ENCODE results near the gene NUF2. TPM values are rescaled to one million over a fixed set of nuclear protein-coding genes. Genes with fewer than 3 reads are reported as not detected.
"Not testable (repeated sequence)": the region's sequence is repeated elsewhere in the genome, so short reads cannot be mapped to it uniquely, and the experiment has no call there.

NUF2 gene
- polyA plus RNA-seq, 1 donor (not counting 4 experiments of a cell fraction or from before 2014, with no cell fraction given) = 10.6 TPM

- no peaks in the 10 kb centered on the region for H4K20me1 ChIP-seq (ENCODE audit: control insufficient read depth, extremely low read depth, insufficient read depth, low read length)
- no peaks in the 10 kb centered on the region for H3K27me3 ChIP-seq (ENCODE audit: control insufficient read depth, extremely low read depth, insufficient read depth, low read length)
- H3K9me3 ChIP-seq (ENCODE audit: control insufficient read depth, low read depth, low read length) = no peaks in the 10 kb centered on the region
- no peaks in the 10 kb centered on the region for H3K36me3 ChIP-seq (ENCODE audit: control insufficient read depth in 2 of 2, extremely low read depth in 1 of 2, insufficient read depth in 2 of 2, low read length in 2 of 2)
- TF ChIP-seq CTCF (optimal IDR thresholded peaks at IDR 0.05 in 1 of 3, IDR thresholded peaks at IDR 0.05 in 1 of 3, conservative IDR thresholded peaks at IDR 0.05 in 1 of 3; ENCODE audit: extremely low read depth in 1 of 3, insufficient read depth in 2 of 3, low read length in 3 of 3) (no peak), EZH2 (IDR thresholded peaks at IDR 0.05; ENCODE audit: low read length) (no peak)
- no peaks in the 10 kb centered on the region for H3K79me2 ChIP-seq (ENCODE audit: control insufficient read depth, insufficient read depth, low read length)
- dilution Hi-C loops (cut with MboI; ENCODE audit: extremely low pct_ligation_motif_present, low sequenced_read_pairs) = no loop called here
- no peak overlapping the region for H3K4me2 ChIP-seq (ENCODE audit: control insufficient read depth, extremely low read depth, insufficient read depth, low read depth, low read length)
- no peaks in the 10 kb centered on the region for H3K4me1 ChIP-seq (ENCODE audit: control insufficient read depth, extremely low read depth, insufficient read depth, low read length)
- DNase-seq (ENCODE audit: low read depth, low spot score) (no peak), FAIRE-seq (no peak)
- H3K27ac ChIP-seq (ENCODE audit: control insufficient read depth, insufficient read depth, low read length) = no peak overlapping the region
- no peak overlapping the region for H2AFZ ChIP-seq (ENCODE audit: control insufficient read depth, low read length)
- no peak overlapping the region for H3K9ac ChIP-seq (ENCODE audit: control insufficient read depth, extremely low read depth, insufficient read depth, low read length)
- H3K4me3 ChIP-seq (ENCODE audit: control insufficient read depth in 2 of 3, extremely low read depth in 1 of 3, insufficient read depth in 2 of 3, low read depth in 1 of 3, low read length in 3 of 3) = no peak overlapping the region
- H3K9me1 ChIP-seq (ENCODE audit: control insufficient read depth, extremely low read depth, insufficient read depth, low read length) = no peaks in the 10 kb centered on the region
These were observed 31.6 kb upstream of the NUF2 start for GRCh38 chr1:163290025-163290640.

- DNase-seq (ENCODE audit: low read depth, low spot score) = no peak
- no peaks in the 10 kb centered on the region for H3K36me3 ChIP-seq (ENCODE audit: control insufficient read depth in 2 of 2, extremely low read depth in 1 of 2, insufficient read depth in 2 of 2, low read length in 2 of 2)
- H3K27ac ChIP-seq (ENCODE audit: control insufficient read depth, insufficient read depth, low read length) = no peak overlapping the region
- FAIRE-seq = no peak
- H3K4me2 ChIP-seq (ENCODE audit: control insufficient read depth, extremely low read depth, insufficient read depth, low read depth, low read length) = no peak overlapping the region
- dilution Hi-C loops (cut with MboI; ENCODE audit: extremely low pct_ligation_motif_present, low sequenced_read_pairs) = no loop called here
- no peaks in the 10 kb centered on the region for H3K27me3 ChIP-seq (ENCODE audit: control insufficient read depth, extremely low read depth, insufficient read depth, low read length)
- no peaks in the 10 kb centered on the region for H3K79me2 ChIP-seq (ENCODE audit: control insufficient read depth, insufficient read depth, low read length)
- no peaks in the 10 kb centered on the region for H3K9me1 ChIP-seq (ENCODE audit: control insufficient read depth, extremely low read depth, insufficient read depth, low read length)
- no peaks in the 10 kb centered on the region for H3K9me3 ChIP-seq (ENCODE audit: control insufficient read depth, low read depth, low read length)
- no peak overlapping the region for H2AFZ ChIP-seq (ENCODE audit: control insufficient read depth, low read length)
- TF ChIP-seq EZH2 (IDR thresholded peaks at IDR 0.05; ENCODE audit: low read length) (no peak), CTCF (optimal IDR thresholded peaks at IDR 0.05 in 1 of 3, IDR thresholded peaks at IDR 0.05 in 1 of 3, conservative IDR thresholded peaks at IDR 0.05 in 1 of 3; ENCODE audit: extremely low read depth in 1 of 3, insufficient read depth in 2 of 3, low read length in 3 of 3) (no peak)
- H3K9ac ChIP-seq (ENCODE audit: control insufficient read depth, extremely low read depth, insufficient read depth, low read length) = no peak overlapping the region
- H4K20me1 ChIP-seq (ENCODE audit: control insufficient read depth, extremely low read depth, insufficient read depth, low read length) = no peaks in the 10 kb centered on the region
- H3K4me1 ChIP-seq (ENCODE audit: control insufficient read depth, extremely low read depth, insufficient read depth, low read length) = no peaks in the 10 kb centered on the region
- H3K4me3 ChIP-seq (ENCODE audit: control insufficient read depth in 2 of 3, extremely low read depth in 1 of 3, insufficient read depth in 2 of 3, low read depth in 1 of 3, low read length in 3 of 3) = no peak overlapping the region
These were observed 30.3 kb upstream of the NUF2 start for GRCh38 chr1:163291461-163291860.

GRCh38 chr1:163292153-163292552 lies 29.6 kb upstream of the NUF2 start:
- H3K79me2 ChIP-seq (ENCODE audit: control insufficient read depth, insufficient read depth, low read length); DNase-seq (ENCODE audit: low read depth, low spot score); H3K4me2 ChIP-seq (ENCODE audit: control insufficient read depth, extremely low read depth, insufficient read depth, low read depth, low read length); H3K4me3 ChIP-seq (ENCODE audit: control insufficient read depth in 2 of 3, extremely low read depth in 1 of 3, insufficient read depth in 2 of 3, low read depth in 1 of 3, low read length in 3 of 3); H3K27me3 ChIP-seq (ENCODE audit: control insufficient read depth, extremely low read depth, insufficient read depth, low read length); FAIRE-seq; H3K9ac ChIP-seq (ENCODE audit: control insufficient read depth, extremely low read depth, insufficient read depth, low read length); H3K36me3 ChIP-seq (ENCODE audit: control insufficient read depth in 2 of 2, extremely low read depth in 1 of 2, insufficient read depth in 2 of 2, low read length in 2 of 2); H4K20me1 ChIP-seq (ENCODE audit: control insufficient read depth, extremely low read depth, insufficient read depth, low read length); dilution Hi-C loops (cut with MboI; ENCODE audit: extremely low pct_ligation_motif_present, low sequenced_read_pairs); H3K27ac ChIP-seq (ENCODE audit: control insufficient read depth, insufficient read depth, low read length); H2AFZ ChIP-seq (ENCODE audit: control insufficient read depth, low read length); H3K9me1 ChIP-seq (ENCODE audit: control insufficient read depth, extremely low read depth, insufficient read depth, low read length); H3K4me1 ChIP-seq (ENCODE audit: control insufficient read depth, extremely low read depth, insufficient read depth, low read length); H3K9me3 ChIP-seq (ENCODE audit: control insufficient read depth, low read depth, low read length): not testable (repeated sequence)

- H3K27ac ChIP-seq (ENCODE audit: control insufficient read depth, insufficient read depth, low read length); H3K9me3 ChIP-seq (ENCODE audit: control insufficient read depth, low read depth, low read length); FAIRE-seq: not testable (repeated sequence)
These were observed 28.3 kb upstream of the NUF2 start for GRCh38 chr1:163293497-163293896.

More at GRCh38 chr1:163293497-163293896, 28.3 kb upstream of the NUF2 start:
- DNase-seq (ENCODE audit: low read depth, low spot score); H3K4me3 ChIP-seq (ENCODE audit: control insufficient read depth in 2 of 3, extremely low read depth in 1 of 3, insufficient read depth in 2 of 3, low read depth in 1 of 3, low read length in 3 of 3); H3K4me2 ChIP-seq (ENCODE audit: control insufficient read depth, extremely low read depth, insufficient read depth, low read depth, low read length); H3K36me3 ChIP-seq (ENCODE audit: control insufficient read depth in 2 of 2, extremely low read depth in 1 of 2, insufficient read depth in 2 of 2, low read length in 2 of 2); H3K27me3 ChIP-seq (ENCODE audit: control insufficient read depth, extremely low read depth, insufficient read depth, low read length); H2AFZ ChIP-seq (ENCODE audit: control insufficient read depth, low read length); H3K4me1 ChIP-seq (ENCODE audit: control insufficient read depth, extremely low read depth, insufficient read depth, low read length); H4K20me1 ChIP-seq (ENCODE audit: control insufficient read depth, extremely low read depth, insufficient read depth, low read length); H3K9ac ChIP-seq (ENCODE audit: control insufficient read depth, extremely low read depth, insufficient read depth, low read length); dilution Hi-C loops (cut with MboI; ENCODE audit: extremely low pct_ligation_motif_present, low sequenced_read_pairs); H3K9me1 ChIP-seq (ENCODE audit: control insufficient read depth, extremely low read depth, insufficient read depth, low read length); H3K79me2 ChIP-seq (ENCODE audit: control insufficient read depth, insufficient read depth, low read length): not testable (repeated sequence)

Data from keratinocyte (primary cell).